Loucy (cell line): Measurements from ENCODE around the gene CYP27A1.
A peak's percentile ranks its signal among the peaks of the same experiment; 100 is the strongest.

Experiments used
- H2AFZ ChIP-seq: fragments of 200-600 bp; sonication (generic); 2 replicates; pipeline ENCODE4 v1.6.0; 2016; ENCODE audit warnings: antibody characterized with exemption, mild to moderate bottlenecking, low read length, moderate library complexity
- H3F3A ChIP-seq: fragments of 200-600 bp; 2 replicates; pipeline ENCODE4 v1.6.0; 2016; ENCODE audit warnings: antibody characterized with exemption, low read depth, mild to moderate bottlenecking
- H3K27me3 ChIP-seq: fragments of 200-600 bp; sonication (generic); 2 replicates; pipeline ENCODE4 v1.6.1; 2014; ENCODE audit warnings: low read length, mild to moderate bottlenecking; ENCODE audit not compliant: insufficient read depth, poor library complexity, severe bottlenecking
- H3K36me3 ChIP-seq: fragments of 200-600 bp; sonication (generic); 2 replicates; pipeline ENCODE4 v1.6.1; 2016; ENCODE audit warnings: low read length; ENCODE audit not compliant: insufficient read depth
- H3K4me1 ChIP-seq: fragments of 200-600 bp; sonication (generic); 2 replicates; pipeline ENCODE4 v1.5.1; 2014; ENCODE audit warnings: low read length, mild to moderate bottlenecking; ENCODE audit not compliant: insufficient read depth, poor library complexity, severe bottlenecking
- H3K4me2 ChIP-seq: fragments of 200-600 bp; sonication (generic); 2 replicates; pipeline ENCODE4 v1.6.0; 2014; ENCODE audit warnings: antibody characterized with exemption, low read length, low read depth, mild to moderate bottlenecking; ENCODE audit not compliant: poor library complexity, severe bottlenecking
- H3K4me3 ChIP-seq: fragments of 200-600 bp; sonication (generic); 2 replicates; pipeline ENCODE4 v1.5.1; 2014; ENCODE audit warnings: low read length, mild to moderate bottlenecking, mixed read lengths; ENCODE audit not compliant: poor library complexity, severe bottlenecking
- H3K79me2 ChIP-seq: fragments of 200-600 bp; sonication (generic); 2 replicates; pipeline ENCODE4 v1.6.1; 2014; ENCODE audit warnings: low read length; ENCODE audit not compliant: insufficient read depth
- H3K9ac ChIP-seq: fragments of 200-600 bp; sonication (generic); 2 replicates; pipeline ENCODE4 v1.6.0; 2014; ENCODE audit warnings: mild to moderate bottlenecking, low read depth, low read length, moderate library complexity; ENCODE audit not compliant: poor library complexity, severe bottlenecking
- H3K9me2 ChIP-seq: fragments of 200-600 bp; sonication (generic); replicated peaks from 2 replicates; pipeline ENCODE4 v1.6.1; 2016; ENCODE audit warnings: low read depth, low read length, mixed read lengths
- H3K9me3 ChIP-seq: fragments of 200-600 bp; sonication (generic); 2 replicates; pipeline ENCODE4 v1.6.1; 2014; ENCODE audit warnings: mild to moderate bottlenecking, antibody characterized with exemption, low read length, low read depth; ENCODE audit not compliant: insufficient read depth
- H4K20me1 ChIP-seq: fragments of 200-600 bp; sonication (generic); 2 replicates; pipeline ENCODE4 v1.6.0; 2014; ENCODE audit warnings: antibody characterized with exemption, low read length, mild to moderate bottlenecking; ENCODE audit not compliant: insufficient read depth, poor library complexity, severe bottlenecking
- EZH2phosphoT487 ChIP-seq: fragments of 200-600 bp; IDR thresholded peaks from 2 replicates; pipeline ENCODE4 v1.6.1; 2018; ENCODE audit warnings: antibody characterized with exemption, mild to moderate bottlenecking, moderate library complexity, borderline replicate concordance
- TF ChIP-seq, protein P1 (sequence below): fragments of 200-600 bp; sonication (generic); conservative IDR thresholded peaks from 2 replicates; pipeline ENCODE4 v1.5.1; 2014; ENCODE audit warnings: mild to moderate bottlenecking, antibody characterized with exemption, low read length

The CYP27A1 gene

DNA sequence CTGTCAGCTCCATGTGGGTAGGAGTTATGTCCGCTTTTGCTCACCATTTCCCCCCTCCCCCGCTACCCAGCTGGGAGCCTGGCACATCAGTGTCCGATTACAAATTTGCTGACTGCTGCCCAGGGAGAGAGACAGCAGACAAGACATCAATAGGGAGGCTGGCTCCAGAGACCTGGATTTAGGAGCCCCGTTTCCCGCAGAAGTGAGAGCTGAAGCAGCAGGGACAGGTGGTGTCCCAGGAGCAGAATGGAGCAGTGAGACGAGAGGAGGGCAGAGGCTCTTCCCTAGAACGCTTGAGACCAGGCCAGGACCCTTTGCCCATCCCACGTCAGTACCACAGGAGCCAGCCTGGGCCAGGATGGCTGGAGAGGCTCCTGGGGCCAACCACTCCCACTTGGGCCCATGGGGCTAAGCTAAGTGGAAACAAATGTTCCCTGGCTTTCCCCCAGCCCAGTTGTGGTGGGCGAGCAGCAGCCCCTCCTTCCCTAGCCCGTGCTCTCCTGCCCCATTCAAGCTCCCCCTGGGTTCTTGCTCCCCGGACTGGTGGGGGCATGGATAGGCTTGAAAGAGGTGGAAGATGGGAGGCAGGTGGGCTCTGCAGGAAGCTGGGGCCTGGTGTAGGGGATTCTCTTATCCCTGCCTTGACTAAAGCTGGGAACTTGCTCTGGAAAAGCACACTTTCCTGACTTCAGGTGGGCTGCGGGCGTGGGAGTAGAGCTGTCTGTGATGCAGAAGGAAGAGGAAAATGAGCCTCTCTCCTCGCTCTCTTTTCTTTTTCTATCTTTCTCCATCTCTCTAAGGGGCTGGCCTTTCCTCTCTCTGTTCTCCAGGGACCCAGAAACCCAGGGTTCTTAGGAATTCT, 73.6 kb downstream of the CYP27A1 start:
- Histone ChIP-seq H3F3A (no peaks in the 10 kb centered on the region), H3K36me3 (no peaks in the 10 kb centered on the region), H3K4me1 (peaks cover 11% of the 10 kb centered on the region), H3K79me2 (no peaks in the 10 kb centered on the region), H3K4me2 (peak overlapping the region; percentile 35), H3K9me2 (no peaks in the 10 kb centered on the region), H3K9ac (no peak overlapping the region), H2AFZ (no peak overlapping the region), H3K27me3 (peaks cover 6% of the 10 kb centered on the region), H3K9me3 (no peaks in the 10 kb centered on the region), H3K4me3 (no peak overlapping the region), H4K20me1 (no peaks in the 10 kb centered on the region)
- TF ChIP-seq EZH2phosphoT487, result no peak

DNA sequence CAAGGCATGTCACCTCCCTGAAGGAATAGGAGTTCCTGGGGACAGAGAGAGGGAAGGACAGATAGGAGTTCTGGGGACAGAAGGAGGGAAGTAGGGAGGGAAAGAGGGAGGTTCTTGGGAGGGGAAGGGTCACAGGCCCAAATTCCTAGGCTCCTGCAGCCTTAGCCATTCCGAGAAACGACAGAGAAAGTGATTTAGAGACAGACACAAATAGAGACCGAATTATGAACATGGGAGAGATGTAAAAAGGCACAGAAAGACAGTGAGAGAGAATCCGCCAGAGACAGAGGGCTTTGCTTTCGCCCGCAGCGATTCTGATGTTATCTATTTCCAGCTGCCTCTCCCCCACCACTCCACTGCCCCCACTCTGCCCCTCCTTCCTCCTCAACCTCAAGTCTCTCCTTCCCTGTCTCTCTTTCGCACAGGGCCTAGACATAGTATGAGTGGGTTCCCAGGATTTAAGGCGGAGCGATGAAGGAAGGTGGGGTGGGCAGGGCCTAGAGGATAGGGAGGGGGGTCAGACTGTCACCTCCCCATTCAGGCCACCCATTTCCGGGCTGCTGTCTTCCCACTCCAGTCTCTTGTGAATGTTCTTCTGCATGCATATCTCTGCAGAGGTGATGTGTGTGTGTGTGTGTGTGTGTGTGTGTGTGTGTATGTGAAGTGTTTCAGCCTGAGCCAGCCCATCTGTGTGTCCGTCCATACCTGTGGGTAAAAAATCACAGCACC, 74.4 kb downstream of the CYP27A1 start:
- H3K9me2 ChIP-seq, result no peaks in the 10 kb centered on the region
- H3K4me2 ChIP-seq, result peak overlapping the region; percentile 35
- H3K9me3 ChIP-seq, result no peaks in the 10 kb centered on the region
- TF ChIP-seq EZH2phosphoT487, result no peak
- TF ChIP-seq, protein P1, sequence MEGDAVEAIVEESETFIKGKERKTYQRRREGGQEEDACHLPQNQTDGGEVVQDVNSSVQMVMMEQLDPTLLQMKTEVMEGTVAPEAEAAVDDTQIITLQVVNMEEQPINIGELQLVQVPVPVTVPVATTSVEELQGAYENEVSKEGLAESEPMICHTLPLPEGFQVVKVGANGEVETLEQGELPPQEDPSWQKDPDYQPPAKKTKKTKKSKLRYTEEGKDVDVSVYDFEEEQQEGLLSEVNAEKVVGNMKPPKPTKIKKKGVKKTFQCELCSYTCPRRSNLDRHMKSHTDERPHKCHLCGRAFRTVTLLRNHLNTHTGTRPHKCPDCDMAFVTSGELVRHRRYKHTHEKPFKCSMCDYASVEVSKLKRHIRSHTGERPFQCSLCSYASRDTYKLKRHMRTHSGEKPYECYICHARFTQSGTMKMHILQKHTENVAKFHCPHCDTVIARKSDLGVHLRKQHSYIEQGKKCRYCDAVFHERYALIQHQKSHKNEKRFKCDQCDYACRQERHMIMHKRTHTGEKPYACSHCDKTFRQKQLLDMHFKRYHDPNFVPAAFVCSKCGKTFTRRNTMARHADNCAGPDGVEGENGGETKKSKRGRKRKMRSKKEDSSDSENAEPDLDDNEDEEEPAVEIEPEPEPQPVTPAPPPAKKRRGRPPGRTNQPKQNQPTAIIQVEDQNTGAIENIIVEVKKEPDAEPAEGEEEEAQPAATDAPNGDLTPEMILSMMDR, result no peak
- H3K36me3 ChIP-seq, result no peaks in the 10 kb centered on the region
- H3F3A ChIP-seq, result no peaks in the 10 kb centered on the region
- H3K79me2 ChIP-seq, result no peaks in the 10 kb centered on the region
- peaks cover 6% of the 10 kb centered on the region for H3K27me3 ChIP-seq
- no peak overlapping the region for H3K9ac ChIP-seq
- no peaks in the 10 kb centered on the region for H4K20me1 ChIP-seq
- no peak overlapping the region for H2AFZ ChIP-seq
- peaks cover 11% of the 10 kb centered on the region for H3K4me1 ChIP-seq
- no peak overlapping the region for H3K4me3 ChIP-seq

DNA sequence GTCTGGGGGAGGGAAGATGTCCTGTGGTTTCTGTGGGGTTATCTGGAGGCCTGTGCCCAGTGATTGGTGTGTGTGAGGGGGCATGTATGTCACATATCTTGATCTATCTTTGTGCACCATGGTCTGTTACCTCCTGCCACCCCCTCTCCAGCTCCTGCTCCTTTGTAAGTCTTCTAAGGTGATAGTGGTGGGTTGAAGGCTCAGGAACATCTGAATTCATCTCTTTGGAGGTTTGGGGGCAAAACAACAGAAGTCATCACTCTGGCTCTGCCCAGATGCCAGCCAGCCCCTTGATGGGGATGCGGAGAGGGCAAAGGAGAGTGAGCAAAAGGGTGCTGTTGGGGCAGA, 74.9 kb downstream of the CYP27A1 start:
- Histone ChIP-seq H3K4me3 (no peak overlapping the region), H2AFZ (no peak overlapping the region), H3K4me1 (peaks cover 11% of the 10 kb centered on the region), H3F3A (no peaks in the 10 kb centered on the region), H3K9ac (no peak overlapping the region), H4K20me1 (no peaks in the 10 kb centered on the region), H3K9me2 (no peaks in the 10 kb centered on the region), H3K4me2 (no peak overlapping the region), H3K9me3 (no peaks in the 10 kb centered on the region), H3K79me2 (no peaks in the 10 kb centered on the region), H3K27me3 (peaks cover 6% of the 10 kb centered on the region), H3K36me3 (no peaks in the 10 kb centered on the region)
- no peak for TF ChIP-seq EZH2phosphoT487
- TF ChIP-seq, protein P1, result no peak
